ENCODE results near the gene MED25. TPM values are rescaled to one million over a fixed set of nuclear protein-coding genes. Genes with fewer than 3 reads are reported as not detected.
A peak's percentile ranks its signal among the peaks of the same experiment; 100 is the strongest.

Gene MED25
- total RNA-seq, 1 experiment from 2014 or later, result 93.0 TPM

GRCh38 chr19:49844138-49845095 is 26.3 kb downstream of the MED25 start:
- Histone ChIP-seq H3K36me3 (ENCODE audit: insufficient read depth, low read length, poor library complexity, severe bottlenecking) (peaks cover 23% of the 10 kb centered on the region), H3K4me3 (ENCODE audit: low read depth, low read length, poor library complexity, severe bottlenecking) (no peak overlapping the region), H3K27ac (ENCODE audit: low read depth, low read length, poor library complexity, severe bottlenecking) (no peak overlapping the region), H3K9me3 (ENCODE audit: low read depth, low read length, poor library complexity, severe bottlenecking) (peaks cover 7% of the 10 kb centered on the region), H3K27me3 (replicated peaks; ENCODE audit: insufficient read depth, low read depth, low read length, poor library complexity) (no peaks in the 10 kb centered on the region), H3K4me1 (ENCODE audit: insufficient read depth, low read length, poor library complexity, severe bottlenecking) (no peaks in the 10 kb centered on the region)
- DNase-seq (ENCODE audit: low spot score), result no peak
- TF ChIP-seq CTCF (conservative IDR thresholded peaks at IDR 0.05; ENCODE audit: low read depth, low read length) (no peak), EZH2 (IDR thresholded peaks at IDR 0.05; ENCODE audit: borderline replicate concordance, low read depth, low read length, poor library complexity, severe bottlenecking) (no peak)
- no TSS peak for BruUV-seq (replicated peaks)
- intact Hi-C loops (cut with micrococcal nuclease; ENCODE audit: unreplicated experiment), result no loop called here
- POLR2A ChIA-PET (ENCODE audit: low non-redundant PET), result no interaction called here
- CTCF ChIA-PET, result no interaction called here

DNA sequence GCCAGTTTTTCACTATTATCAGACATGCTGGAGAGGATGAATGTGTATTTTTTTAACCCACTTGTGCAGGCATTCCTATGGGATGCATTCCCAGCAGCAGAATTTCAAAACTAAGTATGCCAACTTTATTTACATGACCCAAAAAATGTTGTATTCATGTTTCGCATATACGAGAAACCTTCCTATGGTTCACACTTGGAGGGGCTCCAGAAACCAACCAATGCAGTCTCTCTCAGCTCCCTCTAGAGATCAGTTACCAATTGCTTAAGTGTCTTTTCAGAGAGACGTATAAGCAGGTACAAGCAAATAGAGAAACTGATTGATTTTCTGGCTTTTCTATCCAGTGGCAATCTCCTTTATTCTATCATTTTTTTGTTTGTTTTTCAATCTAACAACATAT is 27.3 kb downstream of the MED25 start:
- 0 out of 2 replicates have a peak, but pooled peaks have one; percentile 11 for TF ChIP-seq CTCF (conservative IDR thresholded peaks at IDR 0.05; ENCODE audit: low read depth, low read length)
- no peak for TF ChIP-seq EZH2 (IDR thresholded peaks at IDR 0.05; ENCODE audit: borderline replicate concordance, low read depth, low read length, poor library complexity, severe bottlenecking)
- Histone ChIP-seq H3K4me1 (ENCODE audit: insufficient read depth, low read length, poor library complexity, severe bottlenecking) (peaks cover 5% of the 10 kb centered on the region), H3K27me3 (replicated peaks; ENCODE audit: insufficient read depth, low read depth, low read length, poor library complexity) (no peaks in the 10 kb centered on the region), H3K9me3 (ENCODE audit: low read depth, low read length, poor library complexity, severe bottlenecking) (peaks cover 9% of the 10 kb centered on the region), H3K36me3 (ENCODE audit: insufficient read depth, low read length, poor library complexity, severe bottlenecking) (peaks cover 16% of the 10 kb centered on the region), H3K27ac (ENCODE audit: low read depth, low read length, poor library complexity, severe bottlenecking) (no peak overlapping the region), H3K4me3 (ENCODE audit: low read depth, low read length, poor library complexity, severe bottlenecking) (no peak overlapping the region)
- POLR2A ChIA-PET (ENCODE audit: low non-redundant PET), result no interaction called here
- intact Hi-C loops (cut with micrococcal nuclease; ENCODE audit: unreplicated experiment), result no loop called here
- DNase-seq (ENCODE audit: low spot score), result no peak
- CTCF ChIA-PET, result no interaction called here
- no TSS peak for BruUV-seq (replicated peaks)

DNA sequence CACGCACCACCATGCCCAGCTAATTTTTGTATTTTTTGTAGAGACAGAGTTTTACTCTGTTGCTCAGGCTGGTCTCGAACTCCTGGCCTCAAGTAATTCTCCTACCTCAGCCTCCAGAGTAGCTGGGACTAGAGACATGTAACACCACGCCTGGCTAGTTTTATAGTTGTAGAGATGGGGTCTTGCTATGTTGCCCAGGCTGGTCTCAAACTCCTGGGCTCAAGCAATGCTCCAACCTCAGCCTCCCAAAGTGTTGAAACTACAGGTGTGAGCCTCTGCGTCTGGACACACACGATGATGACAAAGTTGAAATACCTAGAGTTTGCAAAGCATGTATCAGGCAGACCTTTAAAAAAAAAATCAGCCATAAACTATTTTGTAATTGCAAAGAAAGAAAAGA is 28.3 kb downstream of the MED25 start:
- CTCF ChIA-PET, result no interaction called here
- intact Hi-C loops (cut with micrococcal nuclease; ENCODE audit: unreplicated experiment), result no loop called here

More for the DNA sequence above, 28.3 kb downstream of the MED25 start:
- Histone ChIP-seq H3K36me3 (ENCODE audit: insufficient read depth, low read length, poor library complexity, severe bottlenecking) (peaks cover 6% of the 10 kb centered on the region), H3K4me3 (ENCODE audit: low read depth, low read length, poor library complexity, severe bottlenecking) (no peak overlapping the region), H3K4me1 (ENCODE audit: insufficient read depth, low read length, poor library complexity, severe bottlenecking) (peaks cover 5% of the 10 kb centered on the region), H3K27me3 (replicated peaks; ENCODE audit: insufficient read depth, low read depth, low read length, poor library complexity) (no peaks in the 10 kb centered on the region), H3K27ac (ENCODE audit: low read depth, low read length, poor library complexity, severe bottlenecking) (no peak overlapping the region), H3K9me3 (ENCODE audit: low read depth, low read length, poor library complexity, severe bottlenecking) (peaks cover 9% of the 10 kb centered on the region)
- no peak for TF ChIP-seq CTCF (conservative IDR thresholded peaks at IDR 0.05; ENCODE audit: low read depth, low read length)
- POLR2A ChIA-PET (ENCODE audit: low non-redundant PET), result no interaction called here
- no peak for DNase-seq (ENCODE audit: low spot score)
- no TSS peak for BruUV-seq (replicated peaks)
